A673 (cell line): Measurements from ENCODE around the gene TNFRSF14.

ENCODE experiments used
- CTCF ChIP-seq: fragments of 300-800, 200-600 bp; sonication (generic); conservative IDR thresholded peaks from 2 replicates; pipeline ENCODE4 v1.5.1; 2017; ENCODE audit warnings: low read depth, mild to moderate bottlenecking, antibody characterized with exemption, low read length, moderate library complexity, mixed read lengths
- EZH2 ChIP-seq: fragments of 200-600 bp; sonication (generic); IDR thresholded peaks from 2 replicates; pipeline ENCODE4 v1.6.1; 2017; ENCODE audit warnings: borderline replicate concordance, low read depth, mild to moderate bottlenecking, mixed read lengths, antibody characterized with exemption, low read length; ENCODE audit not compliant: poor library complexity, severe bottlenecking

- no peak for TF ChIP-seq EZH2
- TF ChIP-seq CTCF = no peak
Measured at GRCh38 chr1:2570332-2570731, 14.2 kb downstream of the TNFRSF14 start.
